Neural progenitor cell (in vitro differentiated cells): ENCODE results near the gene MRPL4. TPM values are rescaled to one million over a fixed set of nuclear protein-coding genes. Genes with fewer than 3 reads are reported as not detected.
A peak's percentile ranks its signal among the peaks of the same experiment; 100 is the strongest.

Experiments
- DNase-seq: peaks from one replicate; pipeline ENCODE4 v3.0.0-alpha.2; 2016; ENCODE audit warnings: low spot score
- H2AFZ ChIP-seq: fragments of 200-600 bp; sonication (generic); replicated peaks from 2 replicates; pipeline ENCODE4 v1.6.1; 2016; ENCODE audit warnings: antibody characterized with exemption
- H3F3A ChIP-seq: fragments of 200-600 bp; sonication (generic); 2 replicates; pipeline ENCODE4 v1.6.1; 2016; ENCODE audit warnings: antibody characterized with exemption, low read depth
- H3K27ac ChIP-seq: fragments of 200-600 bp; sonication (generic); 2 replicates; pipeline ENCODE4 v1.5.1; 2016; ENCODE audit warnings: mild to moderate bottlenecking
- H3K27me3 ChIP-seq: fragments of 200-600 bp; sonication (generic); 2 replicates; pipeline ENCODE4 v1.6.1; 2016; ENCODE audit warnings: mild to moderate bottlenecking, moderate library complexity
- H3K36me3 ChIP-seq: fragments of 200-600 bp; sonication (generic); 2 replicates; pipeline ENCODE4 v1.5.1; 2016
- H3K4me1 ChIP-seq: fragments of 200-600 bp; sonication (generic); 2 replicates; pipeline ENCODE4 v1.6.1; 2016; ENCODE audit warnings: mixed run types
- H3K4me2 ChIP-seq: fragments of 200-600 bp; sonication (generic); 2 replicates; pipeline ENCODE4 v1.6.1; 2016
- H3K4me3 ChIP-seq: fragments of 200-600 bp; sonication (generic); 2 replicates; pipeline ENCODE4 v1.5.1; 2016
- H3K79me2 ChIP-seq: fragments of 200-600 bp; sonication (generic); 2 replicates; pipeline ENCODE4 v1.6.1; 2016; ENCODE audit warnings: low read depth
- H3K9ac ChIP-seq: fragments of 200-600 bp; sonication (generic); 2 replicates; pipeline ENCODE4 v1.6.1; 2016
- H3K9me3 ChIP-seq: fragments of 200-600 bp; sonication (generic); 2 replicates; pipeline ENCODE4 v1.5.1; 2016; ENCODE audit warnings: low read depth
- H4K20me1 ChIP-seq: fragments of 200-600 bp; sonication (generic); 2 replicates; pipeline ENCODE4 v1.6.1; 2016; ENCODE audit warnings: low read depth
- H3K27ac Mint-ChIP-seq: 3 replicates; pipeline ENCODE4 v1.8.0; 2021; ENCODE audit warnings: mixed read lengths
- H3K27me3 Mint-ChIP-seq: 2 replicates; pipeline ENCODE4 v1.8.0; 2022; ENCODE audit warnings: low read depth, mild to moderate bottlenecking, inconsistent platforms, moderate library complexity, mixed read lengths; ENCODE audit not compliant: insufficient read depth
- H3K36me3 Mint-ChIP-seq: 3 replicates; pipeline ENCODE4 v1.8.0; 2021; ENCODE audit warnings: mixed read lengths
- H3K4me1 Mint-ChIP-seq: 3 replicates; pipeline ENCODE4 v1.8.0; 2021; ENCODE audit warnings: mixed read lengths
- H3K4me3 Mint-ChIP-seq: 3 replicates; pipeline ENCODE4 v1.8.0; 2021; ENCODE audit warnings: mild to moderate bottlenecking, moderate library complexity, mixed read lengths
- H3K9me3 Mint-ChIP-seq: 3 replicates; pipeline ENCODE4 v1.8.0; 2020; ENCODE audit warnings: mixed read lengths
- CTCF ChIP-seq: fragments of 200-600 bp; sonication (generic); IDR thresholded peaks from 2 replicates; pipeline ENCODE4 v1.5.1; 2017; ENCODE audit warnings: antibody characterized with exemption, mild to moderate bottlenecking
- EZH2 ChIP-seq: fragments of 200-600 bp; sonication (generic); IDR thresholded peaks from 2 replicates; pipeline ENCODE4 v1.6.1; 2017; ENCODE audit warnings: antibody characterized with exemption, mild to moderate bottlenecking, moderate library complexity
- EZH2phosphoT487 ChIP-seq: fragments of 200-600 bp; sonication (generic); IDR thresholded peaks from 2 replicates; pipeline ENCODE4 v1.6.1; 2017; ENCODE audit warnings: antibody characterized with exemption
- total RNA-seq: library from RNA; depleted of rRNA; stranded (reverse); fragments of >200 nt; gene quantifications from 2 replicates; pipeline ENCODE4 v1.2.3, GENCODE V29; 2015; ENCODE audit warnings: low replicate concordance

The MRPL4 gene
- total RNA-seq, 1 donor from 2014 or later, result 22.5 TPM

- no peaks in the 10 kb centered on the region for H3K79me2 ChIP-seq
- Mint-ChIP-seq H3K9me3 (no peaks in the 10 kb centered on the region), H3K27me3 (peaks cover 24% of the 10 kb centered on the region), H3K4me1 (no peaks in the 10 kb centered on the region), H3K36me3 (no peaks in the 10 kb centered on the region), H3K4me3 (no peak overlapping the region), H3K27ac (no peak overlapping the region)
- H3K36me3 ChIP-seq, result no peaks in the 10 kb centered on the region
- no peak for DNase-seq
- no peaks in the 10 kb centered on the region for H3K9me3 ChIP-seq
- peaks cover 50% of the 10 kb centered on the region for H3K27me3 ChIP-seq
- H4K20me1 ChIP-seq, result no peaks in the 10 kb centered on the region
- no peak overlapping the region for H3K27ac ChIP-seq
- no peak for TF ChIP-seq EZH2
- TF ChIP-seq EZH2phosphoT487, result no peak
- TF ChIP-seq CTCF, result no peak
- no peak overlapping the region for H3K4me2 ChIP-seq
- no peak overlapping the region for H3K9ac ChIP-seq
- H2AFZ ChIP-seq, result no peak overlapping the region
- peaks cover 18% of the 10 kb centered on the region for H3F3A ChIP-seq
- H3K4me3 ChIP-seq, result no peak overlapping the region
- no peaks in the 10 kb centered on the region for H3K4me1 ChIP-seq
Measured at GRCh38 chr19:10268071-10268470, 16.1 kb downstream of the MRPL4 start.

- Histone ChIP-seq H3K9ac (no peak overlapping the region), H3K36me3 (no peaks in the 10 kb centered on the region), H3K4me2 (peak overlapping the region; percentile 64), H3K4me3 (peak overlapping the region; percentile 34), H3K27ac (no peak overlapping the region), H4K20me1 (no peaks in the 10 kb centered on the region), H2AFZ (peak overlapping the region; percentile 74), H3K9me3 (no peaks in the 10 kb centered on the region), H3F3A (peaks cover 18% of the 10 kb centered on the region), H3K27me3 (peaks cover 56% of the 10 kb centered on the region), H3K4me1 (no peaks in the 10 kb centered on the region), H3K79me2 (no peaks in the 10 kb centered on the region)
- peak; percentile 87 for DNase-seq
- peak; percentile 78 for TF ChIP-seq EZH2
- TF ChIP-seq EZH2phosphoT487, result no peak
- TF ChIP-seq CTCF, result peak; percentile 96
- H3K9me3 Mint-ChIP-seq, result no peaks in the 10 kb centered on the region
- no peak overlapping the region for H3K27ac Mint-ChIP-seq
- H3K36me3 Mint-ChIP-seq, result no peaks in the 10 kb centered on the region
- peak overlapping the region; percentile 68 for H3K4me3 Mint-ChIP-seq
- H3K27me3 Mint-ChIP-seq, result peaks cover 27% of the 10 kb centered on the region
- no peaks in the 10 kb centered on the region for H3K4me1 Mint-ChIP-seq
Measured at GRCh38 chr19:10269333-10270179, 17.5 kb downstream of the MRPL4 start.

- Mint-ChIP-seq H3K4me1 (no peaks in the 10 kb centered on the region), H3K4me3 (no peak overlapping the region), H3K27ac (no peak overlapping the region), H3K27me3 (peaks cover 33% of the 10 kb centered on the region), H3K36me3 (no peaks in the 10 kb centered on the region), H3K9me3 (no peaks in the 10 kb centered on the region)
- Histone ChIP-seq H3K4me1 (no peaks in the 10 kb centered on the region), H3K9me3 (no peaks in the 10 kb centered on the region), H3K4me2 (peak overlapping the region; percentile 64), H2AFZ (peak overlapping the region; percentile 74), H3K27me3 (peaks cover 61% of the 10 kb centered on the region), H3K27ac (no peak overlapping the region), H3K9ac (no peak overlapping the region), H3F3A (peaks cover 18% of the 10 kb centered on the region), H3K79me2 (no peaks in the 10 kb centered on the region), H4K20me1 (no peaks in the 10 kb centered on the region), H3K36me3 (no peaks in the 10 kb centered on the region), H3K4me3 (peak overlapping the region; percentile 33)
- TF ChIP-seq EZH2phosphoT487 (peak; percentile 79), CTCF (no peak), EZH2 (peak; percentile 81)
- DNase-seq, result peak; percentile 20
Measured at GRCh38 chr19:10270180-10270615, 18.2 kb downstream of the MRPL4 start.
